Measurements from ENCODE around the gene MARCHF6. TPM values are rescaled to one million over a fixed set of nuclear protein-coding genes. Genes with fewer than 3 reads are reported as not detected.
"Not testable (repeated sequence)": the region's sequence is repeated elsewhere in the genome, so short reads cannot be mapped to it uniquely, and the experiment has no call there.

The MARCHF6 gene
- polyA plus RNA-seq, 2 donors, result 23.3 to 57.9 TPM

DNA sequence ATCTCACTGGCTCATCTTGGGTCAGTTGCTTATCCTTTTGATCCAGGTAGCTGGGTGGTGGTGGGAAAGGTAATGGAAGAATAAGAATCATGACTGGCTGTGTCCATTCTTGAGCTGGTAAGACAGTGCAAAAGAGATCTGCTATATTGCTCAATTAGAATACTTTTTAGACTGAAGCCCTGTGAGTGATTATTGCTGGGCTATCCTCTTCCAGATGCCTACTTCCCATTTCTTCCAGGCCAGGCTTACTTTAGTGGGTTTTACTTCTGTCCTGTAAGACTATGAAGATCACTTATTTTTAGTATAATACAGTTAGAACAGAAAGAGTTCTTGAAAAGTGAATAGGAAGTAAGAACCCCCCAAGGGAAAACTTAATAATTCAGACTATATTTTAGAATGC is 7.2 kb downstream of the MARCHF6 start:
- no peaks in the 10 kb centered on the region for H3K36me3 ChIP-seq (ENCODE audit: control insufficient read depth in 2 of 2, insufficient read depth in 2 of 2, low read length in 1 of 2)

DNA sequence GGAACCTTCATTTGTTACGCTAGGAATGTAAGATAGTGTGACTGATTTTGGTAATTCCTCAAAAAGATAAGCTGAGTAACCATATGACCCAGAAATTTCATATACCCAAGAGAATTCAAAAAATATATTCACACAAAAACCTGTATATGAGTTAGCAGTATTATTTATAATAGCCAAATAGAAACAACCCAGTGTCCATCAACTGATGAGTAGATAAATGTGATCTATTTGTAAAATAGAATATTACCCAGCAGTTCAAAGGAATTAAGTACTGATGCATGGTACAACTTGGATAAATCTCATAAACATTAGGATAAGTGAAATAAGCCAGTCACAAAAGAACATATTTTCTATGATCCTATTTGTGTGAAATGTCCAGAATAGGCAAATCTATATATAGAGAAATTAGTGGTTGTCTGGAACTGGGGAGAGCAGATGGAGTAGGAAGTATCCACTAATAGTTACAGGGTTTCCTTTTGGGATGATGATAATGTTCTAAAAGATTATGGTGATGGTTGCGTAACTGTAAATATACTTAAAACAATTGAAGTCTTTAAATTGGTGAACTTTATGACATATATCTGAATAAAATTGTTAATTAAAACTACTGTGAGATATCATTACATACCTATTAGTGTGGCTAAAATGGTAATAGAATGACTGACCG is 10.2 kb downstream of the MARCHF6 start:
- H3K27me3 ChIP-seq (ENCODE audit: control insufficient read depth in 1 of 2, insufficient read depth in 2 of 2, low read length in 2 of 2), result no peaks in the 10 kb centered on the region
- 89 to 96% methylated on average over 3 of the region's 3 CpGs for WGBS, 2 donors
- H3K36me3 ChIP-seq (ENCODE audit: control insufficient read depth in 2 of 2, insufficient read depth in 2 of 2, low read length in 1 of 2), result no peaks in the 10 kb centered on the region
- no peak overlapping the region for H3K27ac ChIP-seq (ENCODE audit: low read depth in 2 of 2, low read length in 1 of 2)
- no peaks in the 10 kb centered on the region for H3K9me3 ChIP-seq (ENCODE audit: control insufficient read depth in 2 of 2, insufficient read depth in 1 of 2, low read depth in 1 of 2, low read length in 1 of 2)
- no peak overlapping the region for H3K4me3 ChIP-seq (ENCODE audit: low read depth in 1 of 2, low read length in 2 of 2)
- peaks cover 0 to 6% of the 10 kb centered on the region in 2 donors for H3K4me1 ChIP-seq (ENCODE audit: control insufficient read depth in 2 of 2, insufficient read depth in 2 of 2, low read length in 1 of 2)

More for the DNA sequence above, 7.2 kb downstream of the MARCHF6 start:
- Histone ChIP-seq H3K4me3 (ENCODE audit: low read depth in 1 of 2, low read length in 2 of 2) (no peak overlapping the region), H3K4me1 (ENCODE audit: control insufficient read depth in 2 of 2, insufficient read depth in 2 of 2, low read length in 1 of 2) (no peaks in the 10 kb centered on the region), H3K27me3 (ENCODE audit: control insufficient read depth in 1 of 2, insufficient read depth in 2 of 2, low read length in 2 of 2) (no peaks in the 10 kb centered on the region), H3K9me3 (ENCODE audit: control insufficient read depth in 2 of 2, insufficient read depth in 1 of 2, low read depth in 1 of 2, low read length in 1 of 2) (no peaks in the 10 kb centered on the region), H3K27ac (ENCODE audit: low read depth in 2 of 2, low read length in 1 of 2) (no peak overlapping the region)

DNA sequence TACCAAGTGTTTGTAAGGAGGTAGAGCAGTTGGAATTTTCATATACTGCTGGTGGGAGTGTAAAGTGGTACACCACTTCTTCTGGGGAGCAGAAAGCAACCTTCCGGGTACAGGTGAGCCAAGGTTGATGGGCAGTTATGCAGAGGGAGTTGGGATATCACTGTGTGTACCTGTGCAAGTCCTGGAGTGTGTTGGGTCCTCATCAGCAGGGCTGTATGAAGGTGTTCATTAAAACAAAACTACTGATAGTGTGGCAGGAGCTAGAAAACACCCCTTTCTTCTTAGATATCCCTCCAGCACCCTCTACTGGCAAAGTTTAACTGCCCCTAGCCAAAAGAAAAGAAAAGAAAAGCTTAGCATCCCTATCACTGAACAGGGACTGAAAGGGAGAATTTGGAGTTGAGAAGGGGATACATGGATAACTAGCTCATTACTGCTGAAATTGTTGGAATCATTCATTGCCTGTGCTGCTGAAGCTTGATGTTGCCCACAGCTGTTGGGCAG is 10.7 kb downstream of the MARCHF6 start:
- Histone ChIP-seq H3K36me3 (ENCODE audit: control insufficient read depth in 2 of 2, insufficient read depth in 2 of 2, low read length in 1 of 2) (no peaks in the 10 kb centered on the region), H3K4me1 (ENCODE audit: control insufficient read depth in 2 of 2, insufficient read depth in 2 of 2, low read length in 1 of 2) (peaks cover 0 to 6% of the 10 kb centered on the region in 2 donors), H3K27ac (ENCODE audit: low read depth in 2 of 2, low read length in 1 of 2) (no peak overlapping the region), H3K4me3 (ENCODE audit: low read depth in 1 of 2, low read length in 2 of 2) (no peak overlapping the region), H3K27me3 (ENCODE audit: control insufficient read depth in 1 of 2, insufficient read depth in 2 of 2, low read length in 2 of 2) (no peaks in the 10 kb centered on the region), H3K9me3 (ENCODE audit: control insufficient read depth in 2 of 2, insufficient read depth in 1 of 2, low read depth in 1 of 2, low read length in 1 of 2) (no peaks in the 10 kb centered on the region)
- 85 to 95% methylated on average over 1 of the region's 1 CpG for WGBS, 2 donors

DNA sequence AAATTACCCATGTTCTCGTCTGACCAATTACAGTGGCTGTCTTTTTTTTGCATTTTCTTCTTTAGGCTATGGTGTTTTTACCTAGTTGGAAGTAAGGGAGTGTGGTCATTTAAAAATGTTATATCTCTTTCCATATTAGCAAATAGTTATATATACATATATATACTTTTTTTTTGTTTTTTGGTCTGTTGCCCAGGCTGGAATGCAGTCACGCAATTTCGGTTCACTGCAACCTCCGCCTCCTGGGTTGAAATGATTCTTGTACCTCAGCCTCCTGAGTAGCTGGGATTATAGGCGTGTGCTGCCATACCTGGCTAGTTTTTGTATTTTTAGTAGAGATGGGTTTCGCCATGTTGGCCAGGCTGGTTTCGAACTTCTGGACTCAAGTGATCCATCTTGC is 12.3 kb downstream of the MARCHF6 start:
- peaks cover 0 to 6% of the 10 kb centered on the region in 2 donors for H3K4me1 ChIP-seq (ENCODE audit: control insufficient read depth in 2 of 2, insufficient read depth in 2 of 2, low read length in 1 of 2)
- no peak overlapping the region for H3K4me3 ChIP-seq (ENCODE audit: low read depth in 1 of 2, low read length in 2 of 2)
- no peaks in the 10 kb centered on the region for H3K9me3 ChIP-seq (ENCODE audit: control insufficient read depth in 2 of 2, insufficient read depth in 1 of 2, low read depth in 1 of 2, low read length in 1 of 2)
- H3K27me3 ChIP-seq (ENCODE audit: control insufficient read depth in 1 of 2, insufficient read depth in 2 of 2, low read length in 2 of 2), result no peaks in the 10 kb centered on the region
- WGBS, 2 donors, result 77 to 78% methylated on average over 7 of the region's 7 CpGs
- H3K27ac ChIP-seq (ENCODE audit: low read depth in 2 of 2, low read length in 1 of 2), result no peak overlapping the region
- no peaks in the 10 kb centered on the region for H3K36me3 ChIP-seq (ENCODE audit: control insufficient read depth in 2 of 2, insufficient read depth in 2 of 2, low read length in 1 of 2)

DNA sequence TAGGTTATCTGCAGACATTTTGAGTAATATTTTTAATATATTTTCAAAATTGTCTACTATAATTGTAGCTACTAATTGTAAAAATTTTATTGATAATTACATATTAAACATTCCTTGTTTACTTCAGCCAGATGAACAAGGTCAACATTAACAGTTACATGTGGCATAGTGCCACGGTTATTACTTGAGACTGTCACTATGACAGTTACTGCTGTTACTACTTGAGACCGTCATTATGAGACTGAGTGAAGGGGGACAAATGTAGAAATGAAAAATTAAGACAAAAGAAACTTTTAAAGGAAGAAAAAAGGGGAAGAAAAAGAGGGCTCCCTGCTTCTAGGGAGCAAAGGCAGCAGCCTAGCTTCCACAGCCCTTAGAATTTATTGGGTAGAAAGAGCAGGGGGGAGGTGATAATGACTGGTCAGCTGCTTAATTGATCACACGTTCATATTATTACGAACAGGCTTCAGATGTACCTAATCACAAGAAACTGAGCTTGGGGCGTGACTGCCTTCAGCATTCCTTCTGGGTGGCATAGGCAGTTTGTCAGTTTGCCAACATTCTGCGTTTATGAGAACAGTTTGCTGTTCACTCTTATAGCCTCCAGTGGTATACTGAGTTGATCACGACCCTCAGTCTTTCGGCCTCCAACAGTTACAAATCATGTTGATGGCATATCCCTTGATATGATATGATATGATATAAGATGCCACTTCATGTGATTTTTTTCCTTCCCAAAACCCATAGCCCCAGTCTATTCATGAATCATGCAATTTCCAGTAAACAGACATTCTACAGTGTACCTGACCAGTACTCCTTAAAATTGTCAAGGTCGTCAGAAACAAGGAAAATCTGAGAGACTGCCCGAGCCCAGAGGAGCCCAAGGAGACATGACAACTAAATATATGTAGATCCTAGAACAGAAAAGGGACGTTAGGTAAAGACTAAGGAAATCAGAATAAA is 13.1 kb downstream of the MARCHF6 start:
- no peak overlapping the region for H3K4me3 ChIP-seq (ENCODE audit: low read depth in 1 of 2, low read length in 2 of 2)
- no peaks in the 10 kb centered on the region for H3K27me3 ChIP-seq (ENCODE audit: control insufficient read depth in 1 of 2, insufficient read depth in 2 of 2, low read length in 2 of 2)
- no peak overlapping the region for H3K27ac ChIP-seq (ENCODE audit: low read depth in 2 of 2, low read length in 1 of 2)
- WGBS, 2 donors, result 36 to 48% methylated on average over 11 of the region's 11 CpGs
- H3K4me1 ChIP-seq (ENCODE audit: control insufficient read depth in 2 of 2, insufficient read depth in 2 of 2, low read length in 1 of 2), result peaks cover 0 to 6% of the 10 kb centered on the region in 2 donors
- H3K9me3 ChIP-seq (ENCODE audit: control insufficient read depth in 2 of 2, insufficient read depth in 1 of 2, low read depth in 1 of 2, low read length in 1 of 2), result no peaks in the 10 kb centered on the region
- H3K36me3 ChIP-seq (ENCODE audit: control insufficient read depth in 2 of 2, insufficient read depth in 2 of 2, low read length in 1 of 2), result no peaks in the 10 kb centered on the region

DNA sequence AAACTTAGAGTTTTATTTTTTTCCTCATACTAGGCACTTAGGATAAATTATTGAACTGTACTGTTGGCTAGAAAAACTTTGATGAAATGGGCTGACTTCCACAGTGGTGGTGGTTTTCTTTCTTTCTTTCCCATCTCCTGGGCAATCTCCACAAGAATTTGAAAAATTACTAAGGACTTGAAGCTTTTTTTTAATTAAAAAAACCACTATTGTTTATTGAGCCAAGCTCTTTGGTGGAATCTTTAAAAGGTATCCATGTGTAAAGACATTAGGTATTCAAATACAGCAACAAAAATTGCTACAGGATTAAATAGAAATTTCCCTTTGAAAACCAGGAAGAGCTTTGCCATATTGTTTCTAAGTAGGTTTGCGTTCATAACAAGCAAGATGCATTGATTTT is 14.1 kb downstream of the MARCHF6 start:
- H3K27me3 ChIP-seq (ENCODE audit: control insufficient read depth in 1 of 2, insufficient read depth in 2 of 2, low read length in 2 of 2), result no peaks in the 10 kb centered on the region
- H3K4me1 ChIP-seq (ENCODE audit: control insufficient read depth in 2 of 2, insufficient read depth in 2 of 2, low read length in 1 of 2), result peaks cover 0 to 6% of the 10 kb centered on the region in 2 donors
- H3K9me3 ChIP-seq (ENCODE audit: control insufficient read depth in 2 of 2, insufficient read depth in 1 of 2, low read depth in 1 of 2, low read length in 1 of 2), result no peaks in the 10 kb centered on the region
- no peak overlapping the region for H3K4me3 ChIP-seq (ENCODE audit: low read depth in 1 of 2, low read length in 2 of 2)
- WGBS, 2 donors, result 86 to 87% methylated on average over 1 of the region's 1 CpG
- H3K36me3 ChIP-seq (ENCODE audit: control insufficient read depth in 2 of 2, insufficient read depth in 2 of 2, low read length in 1 of 2), result no peaks in the 10 kb centered on the region
- H3K27ac ChIP-seq (ENCODE audit: low read depth in 2 of 2, low read length in 1 of 2), result no peak overlapping the region

DNA sequence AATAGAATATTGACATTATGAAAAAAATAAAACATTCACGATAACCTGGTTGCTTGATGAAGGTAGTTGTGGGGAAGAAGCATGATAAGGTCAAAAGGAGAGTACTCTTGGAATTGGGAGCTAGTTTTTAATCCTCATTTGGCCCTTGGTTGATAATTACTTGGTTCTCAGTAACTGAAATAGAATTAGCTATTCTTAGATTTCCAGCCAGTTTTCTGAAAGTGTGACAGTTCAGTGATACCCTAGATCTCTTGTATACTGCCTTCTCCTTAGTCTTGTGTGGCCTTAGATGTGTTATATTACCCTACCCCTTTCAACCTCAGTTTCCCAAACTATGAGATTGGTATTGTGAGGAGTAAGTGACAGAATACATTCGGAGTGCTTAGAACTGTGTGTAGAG is 17.4 kb downstream of the MARCHF6 start:
- Histone ChIP-seq H3K36me3 (ENCODE audit: control insufficient read depth in 2 of 2, insufficient read depth in 2 of 2, low read length in 1 of 2) (no peaks in the 10 kb centered on the region), H3K4me1 (ENCODE audit: control insufficient read depth in 2 of 2, insufficient read depth in 2 of 2, low read length in 1 of 2) (peaks cover 6 to 14% of the 10 kb centered on the region in 2 donors), H3K27me3 (ENCODE audit: control insufficient read depth in 1 of 2, insufficient read depth in 2 of 2, low read length in 2 of 2) (no peaks in the 10 kb centered on the region), H3K27ac (ENCODE audit: low read depth in 2 of 2, low read length in 1 of 2) (no peak overlapping the region), H3K4me3 (ENCODE audit: low read depth in 1 of 2, low read length in 2 of 2) (no peak overlapping the region), H3K9me3 (ENCODE audit: control insufficient read depth in 2 of 2, insufficient read depth in 1 of 2, low read depth in 1 of 2, low read length in 1 of 2) (no peaks in the 10 kb centered on the region)
- 92 to 99% methylated on average over 2 of the region's 2 CpGs for WGBS, 2 donors

DNA sequence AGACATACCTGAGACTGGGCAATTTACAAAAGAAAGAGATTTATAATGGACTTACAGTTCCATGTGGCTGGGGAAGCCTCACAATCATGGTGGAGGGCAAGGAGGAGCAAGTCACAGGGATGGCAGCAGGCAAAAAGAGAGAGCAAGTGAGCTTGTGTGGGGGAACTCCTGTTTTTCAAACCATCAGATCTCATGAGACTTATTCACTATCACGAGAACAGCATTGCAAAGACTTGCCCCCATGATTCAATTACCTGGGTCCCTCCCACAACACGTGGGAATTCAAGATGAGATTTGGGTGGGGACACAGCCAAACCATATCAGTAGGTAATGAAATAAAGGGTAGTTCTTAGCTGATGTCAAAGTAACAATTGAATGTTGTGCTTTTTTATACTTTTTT is 17.9 kb downstream of the MARCHF6 start:
- H3K27me3 ChIP-seq (ENCODE audit: control insufficient read depth in 1 of 2, insufficient read depth in 2 of 2, low read length in 2 of 2); H3K9me3 ChIP-seq (ENCODE audit: control insufficient read depth in 2 of 2, insufficient read depth in 1 of 2, low read depth in 1 of 2, low read length in 1 of 2); H3K36me3 ChIP-seq (ENCODE audit: control insufficient read depth in 2 of 2, insufficient read depth in 2 of 2, low read length in 1 of 2); H3K27ac ChIP-seq (ENCODE audit: low read depth in 2 of 2, low read length in 1 of 2); H3K4me3 ChIP-seq (ENCODE audit: low read depth in 1 of 2, low read length in 2 of 2): not testable (repeated sequence)
- peaks cover 6 to 13% of the 10 kb centered on the region in 2 donors for H3K4me1 ChIP-seq (ENCODE audit: control insufficient read depth in 2 of 2, insufficient read depth in 2 of 2, low read length in 1 of 2)
- WGBS, 2 donors, result 56 to 60% methylated on average over 2 of the region's 2 CpGs

DNA sequence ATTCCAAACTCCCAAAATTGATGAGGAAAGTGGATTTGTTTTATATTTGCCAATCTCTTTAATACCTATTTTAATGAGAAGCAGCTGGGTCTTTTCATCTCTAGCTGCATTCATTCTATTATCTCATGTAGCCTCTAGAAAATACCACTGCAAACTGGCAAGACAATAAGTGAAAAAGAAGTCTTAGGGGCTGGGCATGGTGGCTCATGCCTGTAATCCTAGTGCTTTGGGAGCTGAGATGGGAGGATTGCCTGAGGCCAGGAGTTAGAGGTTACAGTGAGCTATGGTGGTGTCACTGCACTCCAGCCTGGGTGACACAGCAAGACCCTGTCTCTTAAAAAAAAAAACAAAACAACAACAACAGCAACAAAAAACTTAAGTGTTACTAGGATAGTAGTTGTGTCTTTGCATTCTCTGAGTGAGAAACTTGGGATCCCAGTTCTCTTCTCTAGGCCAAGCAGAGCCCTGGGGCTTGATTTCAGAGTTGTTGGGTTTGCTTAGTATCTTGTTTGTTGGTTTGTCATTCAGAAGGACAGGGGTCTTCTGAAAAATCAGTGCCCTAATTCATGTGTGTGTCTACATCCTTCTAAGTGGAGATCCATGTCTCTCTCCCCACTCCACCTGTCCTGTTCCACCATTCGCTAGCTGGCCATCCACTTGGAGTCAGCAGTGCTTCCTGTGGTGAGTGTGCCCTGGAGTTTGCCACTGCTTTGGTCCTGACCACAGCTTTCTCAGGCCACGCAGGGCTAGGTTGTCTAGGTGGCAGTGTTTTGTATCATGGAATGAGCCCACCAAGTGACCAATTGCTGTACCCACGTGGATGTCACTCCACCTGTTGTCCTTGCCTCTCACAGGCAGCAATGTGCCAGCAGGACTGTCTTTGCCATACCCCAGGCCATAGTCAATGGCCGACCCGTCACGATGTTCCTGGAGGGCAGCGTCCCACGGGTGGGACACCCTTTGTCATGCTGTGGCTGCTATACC is 19.5 kb downstream of the MARCHF6 start:
- H3K9me3 ChIP-seq (ENCODE audit: control insufficient read depth in 2 of 2, insufficient read depth in 1 of 2, low read depth in 1 of 2, low read length in 1 of 2), result no peaks in the 10 kb centered on the region
- H3K27ac ChIP-seq (ENCODE audit: low read depth in 2 of 2, low read length in 1 of 2), result no peak overlapping the region
- no peak overlapping the region for H3K4me3 ChIP-seq (ENCODE audit: low read depth in 1 of 2, low read length in 2 of 2)
- H3K27me3 ChIP-seq (ENCODE audit: control insufficient read depth in 1 of 2, insufficient read depth in 2 of 2, low read length in 2 of 2), result no peaks in the 10 kb centered on the region
- H3K4me1 ChIP-seq (ENCODE audit: control insufficient read depth in 2 of 2, insufficient read depth in 2 of 2, low read length in 1 of 2), result peaks cover 6 to 14% of the 10 kb centered on the region in 2 donors
- WGBS, 2 donors, result 91 to 94% methylated on average over 8 of the region's 8 CpGs
- H3K36me3 ChIP-seq (ENCODE audit: control insufficient read depth in 2 of 2, insufficient read depth in 2 of 2, low read length in 1 of 2), result no peaks in the 10 kb centered on the region
